Activated naive CD4-positive, alpha-beta T cell treated with anti-CD3 and anti-CD28 coated beads, Interleukin-2, amount 50 U/mL, for 24 hours (primary cell): Measurements from ENCODE around the gene NIN.

Source experiments
- H3K27ac Mint-ChIP-seq: one replicate; pipeline ENCODE4 v1.8.0; 2021; ENCODE audit warnings: mild to moderate bottlenecking, mixed read lengths
- H3K27me3 Mint-ChIP-seq: one replicate; pipeline ENCODE4 v1.8.0; 2021; ENCODE audit warnings: mixed read lengths
- H3K36me3 Mint-ChIP-seq: one replicate; pipeline ENCODE4 v1.8.0; 2021; ENCODE audit warnings: mixed read lengths
- H3K4me1 Mint-ChIP-seq: one replicate; pipeline ENCODE4 v1.8.0; 2021; ENCODE audit warnings: mixed read lengths
- H3K4me3 Mint-ChIP-seq: one replicate; pipeline ENCODE4 v1.8.0; 2021; ENCODE audit warnings: mild to moderate bottlenecking, mixed read lengths
- H3K9me3 Mint-ChIP-seq: one replicate; pipeline ENCODE4 v1.8.0; 2021; ENCODE audit warnings: mixed read lengths

NIN gene

DNA sequence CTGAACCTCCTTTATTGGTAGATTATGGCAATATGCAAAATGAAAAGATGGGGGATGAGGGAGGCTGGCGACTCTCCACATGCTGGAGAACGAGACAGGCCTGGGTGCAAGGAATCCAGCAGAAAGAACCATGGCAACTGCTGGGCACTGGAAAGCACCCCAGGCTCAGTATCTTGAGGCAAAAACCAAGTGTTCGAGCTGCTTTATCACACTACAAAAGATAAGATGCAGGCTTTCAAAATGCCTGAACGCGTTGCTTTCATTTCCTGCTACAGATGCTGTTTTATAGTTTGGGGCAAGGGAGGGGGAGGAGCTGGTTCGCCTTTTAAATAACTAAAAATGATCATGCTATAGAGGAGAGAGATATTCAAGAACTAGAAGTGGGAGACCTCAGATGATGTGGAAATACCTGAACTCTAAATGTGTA is 38.9 kb downstream of the NIN start:
- H3K27ac Mint-ChIP-seq, result peak overlapping the region; percentile 96
- no peaks in the 10 kb centered on the region for H3K27me3 Mint-ChIP-seq
- no peaks in the 10 kb centered on the region for H3K9me3 Mint-ChIP-seq
- H3K36me3 Mint-ChIP-seq, result peaks cover 10% of the 10 kb centered on the region
- peak overlapping the region; percentile 84 for H3K4me3 Mint-ChIP-seq
- H3K4me1 Mint-ChIP-seq, result peaks cover 90% of the 10 kb centered on the region

DNA sequence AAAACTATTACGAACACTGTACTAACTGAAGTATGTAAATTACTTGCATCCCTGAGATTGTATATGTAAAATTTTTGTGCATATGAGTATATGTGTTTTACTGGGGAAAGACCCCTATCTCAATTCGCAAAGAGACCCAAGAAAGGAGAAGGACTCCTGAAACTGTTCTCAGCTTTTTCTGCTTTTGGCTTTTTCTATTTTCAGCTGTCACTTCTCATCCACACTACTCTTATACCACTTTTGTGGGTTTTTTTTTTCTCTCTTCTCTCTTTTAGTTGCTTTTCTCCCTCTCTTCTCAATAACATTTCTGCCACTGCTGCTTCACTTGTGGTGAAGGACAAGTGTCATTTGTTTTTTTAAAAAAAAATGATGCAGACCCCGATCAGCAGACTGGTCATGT is 39.8 kb downstream of the NIN start:
- Mint-ChIP-seq H3K4me3 (peak overlapping the region; percentile 84), H3K4me1 (peaks cover 90% of the 10 kb centered on the region), H3K27me3 (no peaks in the 10 kb centered on the region), H3K36me3 (peaks cover 10% of the 10 kb centered on the region), H3K9me3 (no peaks in the 10 kb centered on the region), H3K27ac (peak overlapping the region; percentile 96)

DNA sequence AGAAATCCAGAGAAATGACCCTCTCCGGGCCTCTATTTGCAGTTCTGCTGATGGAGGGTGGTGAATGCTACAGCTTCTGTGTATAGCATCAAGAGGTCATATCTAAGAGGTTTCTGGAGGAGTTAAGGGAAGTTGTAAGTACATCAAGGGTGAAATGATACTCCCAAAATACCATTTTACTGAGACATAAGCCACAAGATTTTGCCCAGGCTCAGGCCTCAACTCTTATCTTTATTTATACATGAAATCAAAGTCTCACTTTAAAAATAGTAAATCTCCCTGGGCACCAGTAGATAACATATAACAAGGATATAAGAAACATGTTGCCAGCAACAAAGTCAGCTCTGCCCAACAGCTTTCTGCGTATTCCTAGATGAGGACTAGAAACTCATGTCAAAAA is 40.4 kb downstream of the NIN start:
- Mint-ChIP-seq H3K4me3 (no peak overlapping the region), H3K36me3 (peaks cover 10% of the 10 kb centered on the region), H3K4me1 (peaks cover 90% of the 10 kb centered on the region), H3K27ac (peak overlapping the region; percentile 42), H3K27me3 (no peaks in the 10 kb centered on the region), H3K9me3 (no peaks in the 10 kb centered on the region)

DNA sequence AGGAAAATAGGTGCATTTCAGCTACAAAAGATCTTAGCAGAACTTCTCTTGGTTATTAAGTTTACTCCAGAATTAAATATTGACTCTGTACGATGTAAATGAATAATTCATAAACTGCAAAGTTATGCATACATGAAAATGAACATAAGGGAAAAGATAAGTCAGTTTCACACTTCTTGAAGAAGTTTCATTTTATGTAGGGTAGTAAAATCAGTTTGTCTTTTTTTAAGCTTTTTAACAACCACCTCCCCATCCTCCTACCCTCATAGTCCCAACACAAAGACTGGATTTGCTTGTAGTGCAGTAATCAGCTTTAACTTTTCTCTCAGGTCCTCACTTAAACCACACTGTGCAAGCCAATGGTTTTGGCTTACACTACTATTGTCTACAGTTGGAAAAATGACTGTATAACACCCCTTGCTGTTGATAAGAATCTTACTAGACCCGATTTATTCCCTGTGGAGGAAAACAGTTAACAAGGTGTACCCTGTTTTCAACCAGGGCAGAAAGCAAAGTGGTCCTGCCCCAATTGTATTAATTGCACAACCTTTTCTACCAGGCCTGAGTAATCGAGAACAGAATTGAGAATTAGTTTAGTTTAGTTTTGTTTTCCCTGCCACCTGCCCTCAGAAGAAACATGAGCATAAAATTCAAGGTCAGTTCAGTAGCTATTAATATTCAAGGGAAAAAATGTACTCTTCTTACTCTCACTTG is 44.1 kb downstream of the NIN start:
- Mint-ChIP-seq H3K4me1 (peaks cover 89% of the 10 kb centered on the region), H3K27ac (peak overlapping the region; percentile 95), H3K4me3 (peak overlapping the region; percentile 42), H3K27me3 (no peaks in the 10 kb centered on the region), H3K9me3 (no peaks in the 10 kb centered on the region), H3K36me3 (peaks cover 7% of the 10 kb centered on the region)

DNA sequence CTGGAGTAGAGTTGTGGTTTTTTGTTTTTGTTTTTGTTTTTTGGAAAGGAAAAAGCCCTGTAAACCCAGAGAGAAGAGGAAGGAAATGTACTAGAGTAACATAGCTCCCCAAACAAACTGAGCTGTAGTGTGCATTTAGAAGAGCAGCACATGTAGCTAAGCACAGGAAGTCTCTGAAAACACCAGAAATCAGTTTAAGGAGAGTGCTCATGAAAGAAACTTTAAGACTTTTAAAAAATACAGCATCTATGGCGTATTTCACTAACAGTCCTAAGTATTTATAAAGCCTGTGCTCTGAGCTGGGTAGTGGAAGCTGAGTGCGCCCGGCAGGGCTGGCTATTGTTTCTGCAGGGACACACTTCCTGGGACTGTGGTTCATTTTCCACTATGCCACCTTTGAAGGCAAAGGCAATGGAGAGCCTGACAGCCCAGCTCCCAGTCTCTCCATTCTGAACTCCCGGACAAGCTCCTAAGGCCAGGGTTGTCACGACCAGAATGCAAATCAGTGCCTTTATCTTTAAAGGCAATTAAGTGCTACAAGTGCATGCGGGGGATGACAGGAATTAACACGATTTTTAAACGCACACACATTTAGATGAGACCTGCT is 45.4 kb downstream of the NIN start:
- H3K36me3 Mint-ChIP-seq, result peaks cover 9% of the 10 kb centered on the region
- H3K4me3 Mint-ChIP-seq, result peak overlapping the region; percentile 44

DNA sequence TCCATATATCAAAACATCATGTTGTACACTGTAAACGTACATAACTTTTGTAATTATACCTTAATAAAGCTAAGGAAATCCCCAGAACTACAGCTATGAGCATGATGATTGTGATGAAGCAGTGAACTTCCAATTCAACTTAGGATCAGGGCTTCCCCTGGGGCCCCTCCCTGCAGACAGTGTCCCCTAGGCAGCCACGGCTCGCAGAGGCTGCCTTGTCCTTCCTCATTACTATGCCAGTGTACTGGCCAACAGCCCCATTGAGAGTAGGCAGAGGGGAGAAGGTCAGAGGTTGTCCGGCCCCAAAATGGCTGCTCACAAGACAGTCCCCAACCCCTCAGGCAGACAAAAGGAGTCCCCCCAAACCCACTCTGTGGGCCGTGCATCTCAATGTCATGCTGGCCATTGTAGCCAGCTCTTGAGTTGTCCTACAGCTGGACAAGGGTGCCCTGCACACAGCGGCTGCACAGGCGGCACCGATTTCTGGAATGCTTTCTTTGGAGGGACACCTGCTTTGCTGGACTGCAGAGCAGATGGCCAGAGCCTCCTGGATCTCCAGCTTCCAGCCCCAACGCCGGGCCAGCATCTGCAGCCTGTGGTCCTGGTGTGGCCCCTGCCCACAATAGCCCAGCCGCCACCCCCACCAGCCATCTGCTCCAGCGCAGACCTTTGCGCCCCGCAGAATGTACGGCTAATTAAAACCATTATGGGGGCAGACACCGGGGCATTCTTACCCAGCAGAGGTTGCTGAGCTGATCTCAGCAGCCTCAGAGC is 46.1 kb downstream of the NIN start:
- H3K27ac Mint-ChIP-seq, result peak overlapping the region; percentile 79
- no peaks in the 10 kb centered on the region for H3K27me3 Mint-ChIP-seq
- no peaks in the 10 kb centered on the region for H3K9me3 Mint-ChIP-seq
- H3K36me3 Mint-ChIP-seq, result peaks cover 5% of the 10 kb centered on the region
- H3K4me3 Mint-ChIP-seq, result peak overlapping the region; percentile 44
- peaks cover 87% of the 10 kb centered on the region for H3K4me1 Mint-ChIP-seq

More for the DNA sequence above, 45.4 kb downstream of the NIN start:
- Mint-ChIP-seq H3K27ac (peak overlapping the region; percentile 82), H3K27me3 (no peaks in the 10 kb centered on the region), H3K4me1 (peaks cover 89% of the 10 kb centered on the region), H3K9me3 (no peaks in the 10 kb centered on the region)

DNA sequence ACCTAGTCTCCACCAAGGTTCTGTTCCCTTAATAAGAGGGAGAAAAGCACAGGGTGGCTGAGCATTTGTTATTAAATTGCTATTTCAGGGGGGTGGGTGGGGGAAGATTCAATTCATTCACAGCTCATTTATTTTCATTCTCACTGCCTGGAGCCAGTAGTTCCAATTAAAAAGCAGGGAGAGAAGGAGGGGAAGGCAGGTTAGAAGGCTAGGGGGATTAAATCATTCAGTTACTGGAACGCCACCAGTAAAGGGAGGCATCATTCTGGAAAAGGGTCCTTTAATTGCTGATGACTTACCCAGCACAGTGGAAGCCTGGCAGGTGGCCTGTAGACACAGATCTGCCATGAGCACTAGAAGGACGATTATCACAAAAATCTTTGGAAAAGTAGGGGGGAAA is 47.4 kb downstream of the NIN start:
- Mint-ChIP-seq H3K9me3 (no peaks in the 10 kb centered on the region), H3K27ac (peak overlapping the region; percentile 79), H3K36me3 (peaks cover 5% of the 10 kb centered on the region), H3K4me1 (peaks cover 88% of the 10 kb centered on the region), H3K27me3 (no peaks in the 10 kb centered on the region), H3K4me3 (no peak overlapping the region)

DNA sequence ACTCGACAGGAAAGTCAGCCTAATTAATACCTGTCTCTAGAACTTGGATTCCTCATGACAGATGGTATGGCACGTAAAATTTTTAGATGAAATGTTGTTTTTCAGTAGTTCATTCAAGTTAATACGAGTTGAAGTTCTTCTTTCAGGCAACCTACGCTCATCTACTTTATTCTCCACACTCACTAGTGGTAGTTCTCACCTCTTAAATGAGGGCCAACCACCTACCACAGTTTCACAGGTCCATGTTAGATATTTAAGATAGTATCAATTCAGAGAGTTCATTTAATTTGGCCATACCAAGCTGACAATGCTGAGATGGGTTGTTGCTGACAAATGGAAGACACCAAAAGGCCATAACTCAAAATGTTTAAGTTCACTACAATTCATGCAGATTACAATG is 50.6 kb downstream of the NIN start:
- Mint-ChIP-seq H3K4me1 (peaks cover 69% of the 10 kb centered on the region), H3K27ac (peak overlapping the region; percentile 5), H3K9me3 (no peaks in the 10 kb centered on the region), H3K4me3 (no peak overlapping the region), H3K36me3 (peaks cover 5% of the 10 kb centered on the region), H3K27me3 (no peaks in the 10 kb centered on the region)

DNA sequence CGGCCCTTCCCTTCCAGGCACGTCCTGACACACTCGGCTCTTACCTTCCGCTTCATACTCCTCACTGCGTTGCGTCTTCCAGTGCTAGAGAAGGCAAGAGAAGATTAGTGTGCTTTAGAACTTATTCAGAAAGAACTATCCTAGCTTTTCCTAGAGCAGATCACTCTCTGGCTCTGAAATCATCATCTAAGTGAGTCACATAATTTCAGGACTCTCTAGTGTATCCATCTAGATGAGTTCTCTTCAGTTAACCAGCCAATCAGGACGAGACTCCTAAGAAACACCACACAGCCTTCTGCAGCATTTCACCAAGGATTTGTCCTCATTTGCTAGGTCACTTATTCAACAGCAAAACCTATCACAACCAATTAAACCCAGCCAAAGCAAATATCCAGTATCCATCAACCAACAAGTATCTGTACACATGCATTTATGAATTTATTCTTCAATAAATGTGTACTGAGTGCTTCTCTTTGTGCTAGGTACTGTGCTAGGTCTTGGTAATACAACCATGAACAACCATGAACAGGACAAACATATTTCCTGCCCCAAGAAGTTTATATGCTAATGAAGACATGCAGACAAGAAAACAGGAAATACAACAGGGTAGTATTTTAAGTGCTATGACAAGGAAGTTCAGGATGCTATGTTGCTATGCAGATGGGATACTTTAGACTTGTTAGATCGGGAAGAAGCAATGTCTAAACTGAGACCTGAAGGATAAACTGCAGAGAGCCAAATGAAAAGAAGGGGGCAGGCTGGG is 52.1 kb downstream of the NIN start:
- peaks cover 67% of the 10 kb centered on the region for H3K4me1 Mint-ChIP-seq
- H3K4me3 Mint-ChIP-seq, result no peak overlapping the region
- H3K36me3 Mint-ChIP-seq, result peaks cover 7% of the 10 kb centered on the region
- peak overlapping the region; percentile 52 for H3K27ac Mint-ChIP-seq
- H3K9me3 Mint-ChIP-seq, result no peaks in the 10 kb centered on the region
- no peaks in the 10 kb centered on the region for H3K27me3 Mint-ChIP-seq

DNA sequence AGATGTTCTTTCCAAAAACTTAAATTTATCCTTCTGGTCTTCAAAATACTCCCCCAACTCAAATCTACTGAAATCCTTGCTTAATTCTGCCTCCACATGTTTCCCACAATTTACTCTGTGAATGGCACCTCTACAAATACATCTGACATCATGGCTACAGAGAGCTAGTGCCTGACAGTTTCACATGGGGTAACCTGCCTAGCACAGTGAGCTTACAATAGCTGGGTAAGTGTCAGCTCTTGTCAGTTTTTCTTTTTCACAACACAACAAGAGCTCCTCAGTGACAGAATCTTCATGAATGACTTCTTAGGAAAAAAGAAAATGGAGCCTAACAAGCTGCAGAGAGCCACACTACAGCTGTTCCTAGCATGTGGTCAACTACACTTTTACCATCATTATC is 54.4 kb downstream of the NIN start:
- no peaks in the 10 kb centered on the region for H3K9me3 Mint-ChIP-seq
- peaks cover 18% of the 10 kb centered on the region for H3K36me3 Mint-ChIP-seq
- H3K4me3 Mint-ChIP-seq, result no peak overlapping the region
- peaks cover 49% of the 10 kb centered on the region for H3K4me1 Mint-ChIP-seq
- H3K27me3 Mint-ChIP-seq, result no peaks in the 10 kb centered on the region
- no peak overlapping the region for H3K27ac Mint-ChIP-seq

DNA sequence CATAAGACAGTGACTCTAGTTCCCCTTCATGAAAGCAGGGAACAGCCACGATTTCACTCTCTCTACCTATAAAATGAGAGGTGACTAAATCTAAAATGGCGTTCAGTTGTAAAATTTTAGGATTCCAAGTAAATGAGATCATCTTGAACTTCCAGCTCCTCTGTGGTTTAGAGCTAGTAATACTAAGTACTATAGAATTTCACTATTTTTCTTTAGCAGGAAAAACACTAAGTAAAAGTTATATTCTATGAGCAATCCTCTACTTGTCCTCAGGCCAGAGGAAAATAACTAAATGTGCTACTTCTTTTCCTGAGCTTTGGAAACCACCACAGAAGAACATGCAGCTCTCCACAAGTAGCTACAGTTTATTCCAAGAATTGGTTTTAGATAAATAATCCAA is 55.6 kb downstream of the NIN start:
- Mint-ChIP-seq H3K9me3 (no peaks in the 10 kb centered on the region), H3K4me3 (no peak overlapping the region), H3K27me3 (no peaks in the 10 kb centered on the region), H3K27ac (peak overlapping the region; percentile 39), H3K36me3 (peaks cover 16% of the 10 kb centered on the region), H3K4me1 (peaks cover 37% of the 10 kb centered on the region)

DNA sequence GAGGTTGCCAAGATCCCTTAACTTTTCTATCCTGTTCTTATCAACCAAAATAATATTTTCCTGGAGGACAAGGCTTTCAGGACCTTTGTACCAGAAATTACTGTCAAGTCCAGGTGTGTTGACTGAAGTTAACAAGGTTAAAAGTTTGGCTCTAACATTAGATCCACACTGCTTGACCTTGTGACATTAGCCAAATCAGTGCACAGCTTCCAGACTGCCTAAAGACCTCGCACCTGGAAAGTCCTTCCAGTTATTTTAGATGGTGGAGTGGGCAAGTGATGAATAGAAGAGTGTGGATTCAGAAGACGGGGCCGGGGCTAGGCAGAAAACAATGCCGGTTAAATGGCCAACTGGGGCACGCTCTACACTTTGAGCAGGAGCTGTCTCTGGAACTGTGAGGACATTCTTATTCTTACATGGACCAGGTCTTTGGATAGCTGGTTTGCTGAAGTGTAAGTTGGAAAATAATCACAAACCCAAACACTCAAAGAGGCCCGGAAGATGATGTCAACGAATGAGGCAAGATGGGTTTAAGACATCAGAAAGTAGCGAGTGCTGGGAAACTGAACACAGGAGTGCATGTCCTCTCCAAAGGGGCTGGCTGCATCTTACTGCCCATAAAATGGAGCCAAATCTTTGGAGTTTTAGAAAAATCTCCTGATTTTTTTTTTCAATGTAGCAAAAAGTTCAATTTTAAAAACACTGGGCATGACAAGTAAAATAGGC is 56.3 kb downstream of the NIN start:
- peaks cover 36% of the 10 kb centered on the region for H3K4me1 Mint-ChIP-seq
- no peak overlapping the region for H3K4me3 Mint-ChIP-seq
- H3K36me3 Mint-ChIP-seq, result peaks cover 16% of the 10 kb centered on the region
- no peaks in the 10 kb centered on the region for H3K9me3 Mint-ChIP-seq
- H3K27ac Mint-ChIP-seq, result peak overlapping the region; percentile 39
- H3K27me3 Mint-ChIP-seq, result no peaks in the 10 kb centered on the region

DNA sequence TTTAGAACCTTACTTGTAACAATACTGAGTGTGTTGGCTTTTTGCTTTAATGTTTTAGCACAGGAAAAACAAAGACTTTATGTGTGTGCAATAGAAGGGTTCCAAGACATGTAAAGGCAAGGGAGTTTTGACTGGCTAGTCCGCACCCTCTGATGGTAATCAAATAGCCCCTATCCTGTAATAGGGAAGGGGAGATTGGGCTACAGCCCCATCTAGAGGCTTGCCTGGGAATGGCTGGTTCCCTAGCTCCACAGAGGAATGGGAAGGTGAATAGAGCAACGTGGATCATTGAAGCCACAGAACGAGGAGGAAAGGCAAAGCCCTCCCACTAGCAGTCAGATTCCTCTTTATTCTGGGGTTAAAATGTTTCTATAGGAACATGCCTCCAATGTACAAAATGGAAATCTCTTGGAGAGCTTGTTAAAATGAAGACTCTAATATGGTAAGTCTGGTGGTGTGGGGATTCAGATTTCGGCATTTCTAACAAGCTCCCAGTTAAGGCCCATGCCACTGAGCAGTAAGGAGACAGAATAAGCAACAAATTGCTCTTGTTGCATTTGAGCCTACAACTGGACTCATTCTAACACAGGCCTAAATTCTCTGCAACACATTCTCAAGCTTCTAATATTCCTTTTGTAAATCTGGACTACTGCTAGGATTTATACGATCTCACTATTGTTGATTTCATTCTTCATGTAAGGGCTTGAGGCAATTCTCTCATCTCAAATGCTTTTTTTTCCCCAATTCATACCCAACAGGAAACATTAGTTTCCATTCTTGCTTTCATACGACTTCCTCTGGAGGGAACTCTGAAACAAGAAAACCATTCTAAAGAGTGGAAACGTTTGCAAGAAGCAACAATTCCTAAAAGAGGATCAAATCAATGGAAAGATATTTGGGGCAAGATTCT is 57.1 kb downstream of the NIN start:
- H3K9me3 Mint-ChIP-seq, result no peaks in the 10 kb centered on the region
- peaks cover 31% of the 10 kb centered on the region for H3K4me1 Mint-ChIP-seq
- H3K27me3 Mint-ChIP-seq, result no peaks in the 10 kb centered on the region
- H3K36me3 Mint-ChIP-seq, result peaks cover 18% of the 10 kb centered on the region
- peak overlapping the region; percentile 59 for H3K27ac Mint-ChIP-seq
- no peak overlapping the region for H3K4me3 Mint-ChIP-seq

DNA sequence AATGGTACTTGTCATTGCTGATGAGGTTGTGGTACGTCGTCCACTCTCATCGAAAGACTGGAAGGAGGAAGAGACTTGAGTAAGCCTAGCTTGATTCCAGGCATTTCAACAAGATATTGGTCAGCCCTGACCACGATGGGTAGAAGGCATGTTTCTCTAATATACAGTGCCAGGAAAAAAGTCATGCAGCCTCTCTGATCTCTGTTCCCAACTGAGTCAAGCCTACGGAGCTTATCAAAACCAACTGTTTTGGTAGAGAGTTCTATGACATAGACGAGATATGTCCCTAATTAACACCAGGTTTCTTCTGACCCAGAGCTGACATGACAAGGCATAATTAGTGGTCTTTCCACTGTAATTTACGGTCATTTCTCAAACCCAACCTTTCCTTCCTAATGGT is 58.5 kb downstream of the NIN start:
- H3K9me3 Mint-ChIP-seq, result no peaks in the 10 kb centered on the region
- peaks cover 29% of the 10 kb centered on the region for H3K4me1 Mint-ChIP-seq
- no peak overlapping the region for H3K27ac Mint-ChIP-seq
- no peaks in the 10 kb centered on the region for H3K27me3 Mint-ChIP-seq
- H3K4me3 Mint-ChIP-seq, result no peak overlapping the region
- peaks cover 24% of the 10 kb centered on the region for H3K36me3 Mint-ChIP-seq
